HCT116 (cell line): Measurements from ENCODE around the gene VWC2L. TPM values are rescaled to one million over a fixed set of nuclear protein-coding genes. Genes with fewer than 3 reads are reported as not detected.

Experiments used
- ATAC-seq: fragments of 200-7000 bp; cut with Tn5 transposase; 2 replicates; pipeline ENCODE4 v1.9.1; 2020; ENCODE audit warnings: mild to moderate bottlenecking, moderate library complexity
- BruUV-seq: library from RNA; stranded (reverse); fragments of 400-500 nt; replicated peaks from 2 replicates; lab custom pipeline; 2021; lab: Mats Ljungman, UMichigan
- CTCF ChIA-PET: fragments of 300-600 bp; sonication (Branson Sonifier 250); formaldehyde crosslinking; loops from one replicate; lab custom pipeline; 2021; ENCODE audit warnings: antibody characterized with exemption; lab: Charles Lee
- POLR2A ChIA-PET: fragments of 300-600, 350-600 bp; sonication (Branson Sonifier 250); formaldehyde crosslinking; loops from one replicate; lab custom pipeline; 2021; ENCODE audit warnings: antibody characterized with exemption; lab: Charles Lee
- RAD21 ChIA-PET, 2 experiments: fragments of 300-600 bp; sonication (Branson Sonifier 250); formaldehyde crosslinking; loops; one replicate each; lab custom pipeline; 2023; ENCODE audit warnings: low total read pairs in 2 of 2; ENCODE audit not compliant: uncharacterized antibody in 2 of 2, unreplicated experiment in 2 of 2, low non-redundant PET in 1 of 2; lab: Charles Lee
- DNase-seq: peaks from one replicate; pipeline ENCODE4 v3.0.0-alpha.2; 2010; ENCODE audit warnings: low read depth, low spot score
- H2AFZ ChIP-seq: fragments of 200-600 bp; shearing (Covaris generic), sonication (generic); 2 replicates; pipeline ENCODE4 v1.6.1; 2017; ENCODE audit warnings: low read depth, mixed run types, mixed read lengths, antibody characterized with exemption, low read length; ENCODE audit not compliant: poor library complexity, severe bottlenecking
- H3K27ac ChIP-seq: 2 replicates; pipeline ENCODE4 v1.5.1; 2012; ENCODE audit warnings: low read depth, low read length
- H3K27me3 ChIP-seq: fragments of 200-600 bp; sonication (generic); 2 replicates; pipeline ENCODE4 v1.6.1; 2016; ENCODE audit warnings: mixed run types, low read length, mixed read lengths; ENCODE audit not compliant: insufficient read depth
- H3K36me3 ChIP-seq, 2 experiments: fragments of 200-500 bp in 1 of 2; fragments of 200-600 bp in 1 of 2; sonication (Bioruptor generic) in 1 of 2; sonication (generic) in 1 of 2; 2 replicates each; pipeline versions ENCODE4 v1.5.1 to v1.6.1; 2014 to 2016; ENCODE audit warnings: low read length in 2 of 2, inconsistent platforms in 1 of 2, mixed read lengths in 1 of 2, mixed run types in 1 of 2; ENCODE audit not compliant: insufficient read depth in 2 of 2, control insufficient read depth in 1 of 2
- H3K4me1 ChIP-seq, 2 experiments: fragments of 200-600 bp in 1 of 2; sonication (generic) in 1 of 2; 2 replicates each; pipeline versions ENCODE4 v1.5.1 to v1.6.1; 2012 to 2017; ENCODE audit warnings: low read length in 2 of 2, inconsistent platforms in 1 of 2, mild to moderate bottlenecking in 1 of 2, mixed read lengths in 1 of 2, mixed run types in 1 of 2, moderate library complexity in 1 of 2; ENCODE audit not compliant: insufficient read depth in 2 of 2, control insufficient read depth in 1 of 2
- H3K4me2 ChIP-seq: fragments of 200-600 bp; sonication (generic); 2 replicates; pipeline ENCODE4 v1.6.1; 2017; ENCODE audit warnings: mixed run types, low read length, mixed read lengths
- H3K4me3 ChIP-seq, 2 experiments: fragments of 200-600 bp in 1 of 2; sonication (generic) in 1 of 2; replicated peaks in 1 of 2; 2 replicates each; pipeline ENCODE4 v1.5.1; 2011 to 2016; ENCODE audit warnings: low read length in 2 of 2, control low read depth in 1 of 2, low read depth in 1 of 2, mild to moderate bottlenecking in 1 of 2, mixed read lengths in 1 of 2, mixed run types in 1 of 2
- H3K79me2 ChIP-seq: fragments of 200-600 bp; sonication (generic); 2 replicates; pipeline ENCODE4 v1.6.1; 2017; ENCODE audit warnings: mild to moderate bottlenecking, mixed run types, low read length, moderate library complexity, mixed read lengths; ENCODE audit not compliant: insufficient read depth
- H3K9ac ChIP-seq: fragments of 200-600 bp; sonication (generic); 2 replicates; pipeline ENCODE4 v1.6.1; 2016; ENCODE audit warnings: low read length, mixed read lengths
- H3K9me2 ChIP-seq: fragments of 200-600 bp; sonication (generic), shearing (Covaris generic); 2 replicates; pipeline ENCODE4 v1.6.1; 2017; ENCODE audit warnings: mixed run types, mild to moderate bottlenecking, moderate library complexity; ENCODE audit not compliant: insufficient read depth
- H3K9me3 ChIP-seq, 2 experiments: fragments of 200-500 bp in 1 of 2; fragments of 200-600 bp in 1 of 2; sonication (Bioruptor generic) in 1 of 2; sonication (generic) in 1 of 2; 2 replicates each; pipeline ENCODE4 v1.6.1; 2014 to 2017; ENCODE audit warnings: low read length in 2 of 2, mixed read lengths in 2 of 2, inconsistent platforms in 1 of 2, low read depth in 1 of 2, mild to moderate bottlenecking in 1 of 2, mixed run types in 1 of 2, moderate library complexity in 1 of 2; ENCODE audit not compliant: control insufficient read depth in 1 of 2, insufficient read depth in 1 of 2
- H4K20me1 ChIP-seq: fragments of 200-600 bp; sonication (generic), shearing (Covaris generic); 2 replicates; pipeline ENCODE4 v1.6.1; 2017; ENCODE audit warnings: mixed run types, mild to moderate bottlenecking, moderate library complexity; ENCODE audit not compliant: insufficient read depth
- ATF3 ChIP-seq: IDR thresholded peaks from 2 replicates; pipeline ENCODE4 v1.6.1; 2012
- CBX3 ChIP-seq: IDR thresholded peaks from 2 replicates; pipeline ENCODE4 v1.6.1; 2012; ENCODE audit warnings: low read depth
- CTCF ChIP-seq, 3 experiments: fragments of 200-600 bp in 1 of 3; sonication (generic) in 1 of 3; IDR thresholded peaks in 2 of 3; conservative IDR thresholded peaks in 1 of 3; 2 replicates each; pipeline ENCODE4 v1.5.1; 2012 to 2017; ENCODE audit warnings: low read depth in 2 of 3, low read length in 2 of 3, antibody characterized with exemption in 1 of 3, borderline replicate concordance in 1 of 3, control low read depth in 1 of 3, mild to moderate bottlenecking in 1 of 3, mixed read lengths in 1 of 3, mixed run types in 1 of 3, moderate library complexity in 1 of 3; ENCODE audit not compliant: insufficient read depth in 1 of 3
- EGR1 ChIP-seq: IDR thresholded peaks from 2 replicates; pipeline ENCODE4 v1.6.1; 2012; ENCODE audit warnings: low read depth
- EZH2 ChIP-seq: fragments of 200-600 bp; sonication (generic); IDR thresholded peaks from 2 replicates; pipeline ENCODE4 v1.6.1; 2017; ENCODE audit warnings: antibody characterized with exemption, mixed run types
- EZH2phosphoT487 ChIP-seq: fragments of 200-600 bp; IDR thresholded peaks from 2 replicates; pipeline ENCODE4 v1.6.1; 2018; ENCODE audit warnings: antibody characterized with exemption, borderline replicate concordance
- FOSL1 ChIP-seq: IDR thresholded peaks from 2 replicates; pipeline ENCODE4 v1.6.1; 2012; ENCODE audit warnings: low read depth
- JUND ChIP-seq: IDR thresholded peaks from 2 replicates; pipeline ENCODE4 v1.6.1; 2012
- MAX ChIP-seq: IDR thresholded peaks from 2 replicates; pipeline ENCODE4 v1.6.1; 2012
- POLR2A ChIP-seq: IDR thresholded peaks from 2 replicates; pipeline ENCODE4 v1.7.0; 2011; ENCODE audit warnings: borderline replicate concordance; ENCODE audit not compliant: insufficient read depth, insufficient read length; ENCODE audit errors: extremely low read depth
- POLR2AphosphoS5 ChIP-seq: IDR thresholded peaks from 2 replicates; pipeline ENCODE4 v1.6.1; 2011; ENCODE audit warnings: mild to moderate bottlenecking, low read depth, low read length, moderate library complexity
- RAD21 ChIP-seq: IDR thresholded peaks from 2 replicates; pipeline ENCODE4 v1.6.1; 2012; ENCODE audit warnings: low read depth, mild to moderate bottlenecking
- REST ChIP-seq: IDR thresholded peaks from 2 replicates; pipeline ENCODE4 v1.6.1; 2012; ENCODE audit warnings: low read depth
- SIN3A ChIP-seq: IDR thresholded peaks from 2 replicates; pipeline ENCODE4 v1.6.1; 2012; ENCODE audit warnings: low read depth
- TCF7L2 ChIP-seq: IDR thresholded peaks from 2 replicates; pipeline ENCODE4 v1.7.0; 2011; ENCODE audit warnings: borderline replicate concordance, inconsistent platforms; ENCODE audit not compliant: insufficient read depth, insufficient read length; ENCODE audit errors: extremely low read depth
- ZFX ChIP-seq: fragments of 450-650 bp; IDR thresholded peaks from 2 replicates; pipeline ENCODE4 v1.6.1; 2017
- intact Hi-C: fragments of 100-400 bp; cut with micrococcal nuclease; formaldehyde crosslinking; loops from 2 replicates; pipeline ENCODE4 v1.10.0; 2022
- total RNA-seq: library from RNA; stranded (reverse); gene quantifications from one replicate; pipeline ENCODE4 v1.2.1, GENCODE V29; 2021; ENCODE audit not compliant: unreplicated experiment

VWC2L gene
- total RNA-seq, 1 experiment from 2014 or later: not detected

GRCh38 chr2:214574084-214574781 is 163.4 kb downstream of the VWC2L start:
- no peaks in the 10 kb centered on the region for H3K4me1 ChIP-seq
- H3K79me2 ChIP-seq: no peaks in the 10 kb centered on the region
- CTCF ChIA-PET: no interaction called here
- H3K4me2 ChIP-seq: no peak overlapping the region
- no peak for TF ChIP-seq JUND
- no peak for TF ChIP-seq ZFX
- no peak for TF ChIP-seq TCF7L2
- TF ChIP-seq POLR2AphosphoS5: no peak
- no peak for TF ChIP-seq RAD21
- no peak for TF ChIP-seq MAX
- no peak for TF ChIP-seq CBX3
- no peak for TF ChIP-seq ATF3
- H3K9ac ChIP-seq: no peak overlapping the region
- ATAC-seq (no peak), DNase-seq (no peak)
- H3K36me3 ChIP-seq: no peaks in the 10 kb centered on the region
- H3K9me3 ChIP-seq: no peaks in the 10 kb centered on the region
- POLR2A ChIA-PET: no interaction called here
- H3K4me3 ChIP-seq: no peak overlapping the region
- H4K20me1 ChIP-seq: no peaks in the 10 kb centered on the region
- BruUV-seq: no TSS peak
- intact Hi-C loops: no loop called here
- RAD21 ChIA-PET: no interaction called here
- H2AFZ ChIP-seq: no peak overlapping the region
- no peaks in the 10 kb centered on the region for H3K27me3 ChIP-seq
- no peak overlapping the region for H3K27ac ChIP-seq
- H3K9me2 ChIP-seq: no peaks in the 10 kb centered on the region; the same call in 1 of the 2 replicates

GRCh38 chr2:214575030-214575429 is 164.2 kb downstream of the VWC2L start:
- CTCF ChIA-PET: no interaction called here
- no peaks in the 10 kb centered on the region for H3K27me3 ChIP-seq
- no peaks in the 10 kb centered on the region for H4K20me1 ChIP-seq
- RAD21 ChIA-PET: no interaction called here
- no peak overlapping the region for H3K4me3 ChIP-seq
- no peak for ATAC-seq
- no peaks in the 10 kb centered on the region for H3K79me2 ChIP-seq
- DNase-seq: no peak
- POLR2A ChIA-PET: no interaction called here
- no TSS peak for BruUV-seq
- intact Hi-C loops: no loop called here
- no peak overlapping the region for H3K4me2 ChIP-seq
- H3K9ac ChIP-seq: no peak overlapping the region
- no peak overlapping the region for H2AFZ ChIP-seq
- H3K9me2 ChIP-seq: no peaks in the 10 kb centered on the region; the same call in 1 of the 2 replicates
- no peaks in the 10 kb centered on the region for H3K4me1 ChIP-seq
- no peak overlapping the region for H3K27ac ChIP-seq
- H3K9me3 ChIP-seq: no peaks in the 10 kb centered on the region
- H3K36me3 ChIP-seq: no peaks in the 10 kb centered on the region
- TF ChIP-seq EGR1 (no peak), EZH2phosphoT487 (no peak), REST (no peak), FOSL1 (no peak), CBX3 (no peak), CTCF (IDR thresholded peaks at IDR 0.05 in 2 of 3, conservative IDR thresholded peaks at IDR 0.05 in 1 of 3; ENCODE audit: borderline replicate concordance in 1 of 3, insufficient read depth in 1 of 3, low read depth in 2 of 3, low read length in 2 of 3) (no peak), SIN3A (no peak), ZFX (no peak), POLR2A (no peak), EZH2 (no peak)
